AG09319 (cell line): Measurements from ENCODE around the gene SHISAL1.

Experiments used
- DNase-seq: peaks from one replicate; pipeline ENCODE4 v3.0.0-alpha.2; 2010; ENCODE audit warnings: low read depth; ENCODE audit errors: extremely low read depth
- CTCF ChIP-seq: IDR thresholded peaks from 2 replicates; pipeline ENCODE4 v1.5.1; 2011; ENCODE audit warnings: low read depth, mild to moderate bottlenecking, inconsistent platforms, low read length, moderate library complexity

Gene SHISAL1

GRCh38 chr22:44196241-44196640 lies 116.5 kb downstream of the SHISAL1 start:
- no peak for TF ChIP-seq CTCF
- no peak for DNase-seq

- TF ChIP-seq CTCF = no peak
- no peak for DNase-seq
Measured at GRCh38 chr22:44195189-44195871, 117.4 kb downstream of the SHISAL1 start.

GRCh38 chr22:44194569-44194968 lies 118.2 kb downstream of the SHISAL1 start:
- no peak for DNase-seq
- TF ChIP-seq CTCF = no peak
